KBM-7 (cell line): ENCODE data around the gene NOS2.

Experiments used
- DNase-seq: peaks from one replicate; pipeline ENCODE4 v3.0.0-alpha.2; 2015
- in situ Hi-C: fragments of 300-500 bp; cut with MboI; formaldehyde crosslinking; loops from 2 replicates; pipeline ENCODE4 v1.14.3; 2020; ENCODE audit warnings: low sequenced_read_pairs, low pct_unique_long_range_greater_than_20kb, mixed read lengths

NOS2 gene

GRCh38 chr17:27797390-27798091 is 2.8 kb downstream of the NOS2 start:
- in situ Hi-C loops = loop anchor here (25.0 kb wide), 1 partner anchor 440 kb away; no protein-coding TSS in a partner anchor
- no peak for DNase-seq

GRCh38 chr17:27793906-27794569 is 6.3 kb downstream of the NOS2 start:
- in situ Hi-C loops = loop anchor here (25.0 kb wide), 1 partner anchor 443 kb away; no protein-coding TSS in a partner anchor
- no peak for DNase-seq

- in situ Hi-C loops = loop anchor here (25.0 kb wide), 1 partner anchor 444 kb away; no protein-coding TSS in a partner anchor
- no peak for DNase-seq
Observed at GRCh38 chr17:27793168-27793905, 7.0 kb downstream of the NOS2 start.

- in situ Hi-C loops = loop anchor here (25.0 kb wide), 1 partner anchor 445 kb away; no protein-coding TSS in a partner anchor
- DNase-seq = no peak
Observed at GRCh38 chr17:27792095-27792494, 8.2 kb downstream of the NOS2 start.

- DNase-seq = no peak
- in situ Hi-C loops = loop anchor here (25.0 kb wide), 1 partner anchor 448 kb away; no protein-coding TSS in a partner anchor
Observed at GRCh38 chr17:27788919-27789318, 11.4 kb downstream of the NOS2 start.

- in situ Hi-C loops = loop anchor here (25.0 kb wide), 1 partner anchor 454 kb away; no protein-coding TSS in a partner anchor
- DNase-seq = no peak
Observed at GRCh38 chr17:27783440-27784350, 16.6 kb downstream of the NOS2 start.

GRCh38 chr17:27782791-27783206 is 17.5 kb downstream of the NOS2 start:
- in situ Hi-C loops = loop anchor here (25.0 kb wide), 1 partner anchor 455 kb away; no protein-coding TSS in a partner anchor
- peak; percentile 87 for DNase-seq

- no peak for DNase-seq
- in situ Hi-C loops = loop anchor here (25.0 kb wide), 1 partner anchor 456 kb away; no protein-coding TSS in a partner anchor
Observed at GRCh38 chr17:27780828-27781404, 19.4 kb downstream of the NOS2 start.

GRCh38 chr17:27780092-27780827 is 20.1 kb downstream of the NOS2 start:
- in situ Hi-C loops = loop anchor here (25.0 kb wide), 1 partner anchor 457 kb away; no protein-coding TSS in a partner anchor
- DNase-seq = no peak

- in situ Hi-C loops = loop anchor here (25.0 kb wide), 1 partner anchor 459 kb away; no protein-coding TSS in a partner anchor
- DNase-seq = no peak
Observed at GRCh38 chr17:27778183-27778582, 22.1 kb downstream of the NOS2 start.

- DNase-seq = no peak
- in situ Hi-C loops = loop anchor here (25.0 kb wide), 1 partner anchor 460 kb away; no protein-coding TSS in a partner anchor
Observed at GRCh38 chr17:27776882-27777624, 23.3 kb downstream of the NOS2 start.

- in situ Hi-C loops = no loop called here
Observed at GRCh38 chr17:27771586-27771985, 28.7 kb downstream of the NOS2 start.

GRCh38 chr17:27770877-27771276 is 29.5 kb downstream of the NOS2 start:
- no peak for DNase-seq
- in situ Hi-C loops = no loop called here

More at GRCh38 chr17:27771586-27771985, 28.7 kb downstream of the NOS2 start:
- DNase-seq = no peak

- no peak for DNase-seq
- in situ Hi-C loops = no loop called here
Observed at GRCh38 chr17:27768858-27769410, 31.4 kb downstream of the NOS2 start.

GRCh38 chr17:27766438-27766837 is 33.9 kb downstream of the NOS2 start:
- no peak for DNase-seq
- in situ Hi-C loops = no loop called here

- in situ Hi-C loops = no loop called here
Observed at GRCh38 chr17:27765353-27765752, 35.0 kb downstream of the NOS2 start.

More at GRCh38 chr17:27765353-27765752, 35.0 kb downstream of the NOS2 start:
- no peak for DNase-seq
